22Rv1 (cell line): Measurements from ENCODE around the gene TMC8.
A peak's percentile ranks its signal among the peaks of the same experiment; 100 is the strongest.
"Not testable (repeated sequence)": the region's sequence is repeated elsewhere in the genome, so short reads cannot be mapped to it uniquely, and the experiment has no call there.

Experiments used
- H3K27ac ChIP-seq: fragments of 450-650 bp; 2 replicates; pipeline ENCODE4 v1.5.1; 2017
- CTCF ChIP-seq: fragments of 450-650 bp; IDR thresholded peaks from 2 replicates; pipeline ENCODE4 v1.5.1; 2017; ENCODE audit warnings: mild to moderate bottlenecking
- ZFX ChIP-seq: fragments of 450-650 bp; IDR thresholded peaks from 2 replicates; pipeline ENCODE4 v1.6.1; 2017; ENCODE audit warnings: antibody characterized with exemption, borderline replicate concordance

The TMC8 gene

GRCh38 chr17:78133971-78134898 is 3.7 kb downstream of the TMC8 start:
- H3K27ac ChIP-seq = no peak overlapping the region
- TF ChIP-seq CTCF (peak; percentile 89), ZFX (no peak)

GRCh38 chr17:78134899-78135385 is 4.4 kb downstream of the TMC8 start:
- no peak overlapping the region for H3K27ac ChIP-seq
- TF ChIP-seq CTCF (no peak), ZFX (no peak)

GRCh38 chr17:78135858-78136500 is 5.4 kb downstream of the TMC8 start:
- TF ChIP-seq ZFX (no peak), CTCF (no peak)
- H3K27ac ChIP-seq = no peak overlapping the region

- no peak overlapping the region for H3K27ac ChIP-seq
- TF ChIP-seq CTCF = peak; percentile 47
- no peak for TF ChIP-seq ZFX
Measured at GRCh38 chr17:78137392-78138203, 7.0 kb downstream of the TMC8 start.

GRCh38 chr17:78138204-78139060 is 7.9 kb downstream of the TMC8 start:
- H3K27ac ChIP-seq = no peak overlapping the region
- peak; percentile 2; the same call in 1 of the 2 replicates for TF ChIP-seq CTCF
- no peak for TF ChIP-seq ZFX

- not testable (repeated sequence) for H3K27ac ChIP-seq
Measured at GRCh38 chr17:78139861-78140168, 9.2 kb downstream of the TMC8 start.
